ENCODE data around the gene UBA7. TPM values are rescaled to one million over a fixed set of nuclear protein-coding genes. Genes with fewer than 3 reads are reported as not detected.

The UBA7 gene
- total and polyA plus RNA-seq, 2 of the 8 experiments (the other 6 are each of a cell fraction or from before 2014, with no cell fraction given) = 0.34 to 0.65 TPM

DNA sequence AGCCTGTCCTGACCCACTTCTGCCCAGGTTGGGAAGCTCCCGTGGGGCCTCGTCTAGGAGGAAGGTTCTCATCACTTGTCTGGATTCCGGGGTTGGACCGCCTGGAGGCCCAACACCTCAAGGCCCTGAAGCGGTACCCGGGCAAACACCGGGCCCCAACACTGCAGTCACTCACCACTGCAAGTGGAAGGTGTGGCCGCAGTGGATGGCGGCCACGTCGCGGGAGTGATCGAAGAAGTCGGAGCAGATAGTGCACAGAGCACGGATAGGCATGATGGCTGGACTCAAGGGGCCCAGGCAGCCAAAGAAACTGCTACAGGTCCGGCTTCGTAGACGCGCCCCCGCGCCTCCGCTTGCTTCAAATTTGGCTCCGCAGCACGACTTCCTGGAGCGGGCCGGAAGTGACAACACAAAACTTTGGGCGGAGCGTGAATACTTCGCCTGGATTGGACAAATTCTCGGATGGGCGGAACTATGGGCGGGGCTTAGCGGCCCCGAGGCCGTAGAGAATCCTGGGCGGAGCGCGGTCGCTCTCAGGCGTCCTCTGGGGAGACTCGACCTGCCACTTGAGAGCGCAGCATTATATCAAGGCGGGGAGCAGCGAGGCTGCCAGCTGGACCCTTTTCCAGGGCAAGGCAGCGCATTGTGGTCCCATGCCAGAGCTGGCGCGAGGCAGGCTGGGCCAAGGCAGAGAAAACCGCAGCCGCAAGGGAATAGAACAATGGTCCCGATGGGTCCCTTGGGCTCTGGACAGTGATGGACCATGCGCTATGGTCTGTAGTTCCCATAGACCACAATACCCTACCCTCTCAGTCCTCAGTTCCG lies 42.6 kb upstream of the UBA7 start, which contains the start of gene TRAIP:
Gene TRAIP (minus strand): TSS at position 384 of the 825 bp plus-strand sequence. CDS start 111 bp downstream, at position 273.
- Histone ChIP-seq H3K9me3 (ENCODE audit: insufficient read depth in 2 of 2, low read depth in 1 of 2, low read length in 1 of 2) (no peaks in the 10 kb centered on the region), H2BK120ac (replicated peaks; ENCODE audit: low read depth, low read length) (no peak within 1 kb of the TSS), H3K9ac (replicated peaks in 1 of 4; ENCODE audit: extremely low read depth in 1 of 4, low read depth in 3 of 4, low read length in 3 of 4) (peak within 1 kb of the TSS; percentile 70 to 89 (median 76)), H4K20me1 (replicated peaks in 1 of 2; ENCODE audit: control insufficient read depth in 1 of 2, insufficient read depth in 2 of 2, low read length in 2 of 2) (peaks cover 0 to 4% of the 10 kb centered on the region in 2 experiments), H3K36me3 (ENCODE audit: control insufficient read depth in 2 of 4, insufficient read depth in 4 of 4, low read length in 3 of 4) (peaks cover 7 to 17% (median 11%) of the 10 kb centered on the region in 4 experiments; a peak in 5 of 8 replicates), H4K8ac (ENCODE audit: extremely low read depth, insufficient read depth, low read length) (peak within 1 kb of the TSS; percentile 88), H3K23ac (ENCODE audit: insufficient read length) (no peak within 1 kb of the TSS), H3K4me1 (replicated peaks in 1 of 4; ENCODE audit: control insufficient read depth in 3 of 4, insufficient read depth in 4 of 4, low read length in 3 of 4) (peaks cover 0 to 7% (median 4%) of the 10 kb centered on the region in 4 experiments; a peak in 6 of 7 replicates), H3K56ac (replicated peaks; ENCODE audit: insufficient read length, low read depth, low read length) (no peak within 1 kb of the TSS), H4K91ac (replicated peaks; ENCODE audit: insufficient read length, low read length) (peak within 1 kb of the TSS; percentile 78), H3K23me2 (ENCODE audit: low read depth, low read length) (peaks cover 6% of the 10 kb centered on the region), H3K14ac (ENCODE audit: insufficient read length) (peak within 1 kb of the TSS; percentile 98), H3K27me3 (replicated peaks in 1 of 4; ENCODE audit: control insufficient read depth in 3 of 4, extremely low read depth in 1 of 4, insufficient read depth in 3 of 4, low read length in 3 of 4) (no peaks in the 10 kb centered on the region), H4K5ac (ENCODE audit: insufficient read length, low read depth, low read length) (peak within 1 kb of the TSS; percentile 85), H3K79me2 (ENCODE audit: control insufficient read depth in 1 of 2, insufficient read depth in 2 of 2, low read length in 2 of 2) (peaks cover 2 to 14% of the 10 kb centered on the region in 2 experiments; a peak in 3 of 4 replicates), H2AFZ (ENCODE audit: low read length) (peak within 1 kb of the TSS; percentile 81), H2BK12ac (ENCODE audit: low read depth, low read length) (no peak within 1 kb of the TSS), H2BK15ac (ENCODE audit: low read length) (no peak within 1 kb of the TSS), H3K27ac (ENCODE audit: low read depth, low read length) (peak within 1 kb of the TSS; percentile 13; the same call in 1 of the 2 replicates), H3K79me1 (ENCODE audit: low read depth, low read length) (peaks cover 3% of the 10 kb centered on the region; the same call in 1 of the 2 replicates), H3K4me3 (ENCODE audit: extremely low read depth in 1 of 4, insufficient read depth in 2 of 4, low read depth in 3 of 4, low read length in 4 of 4) (peak within 1 kb of the TSS; percentile 79 to 96 (median 84)), H2AK5ac (ENCODE audit: low read depth, low read length) (no peak within 1 kb of the TSS), H2BK20ac (ENCODE audit: low read length) (no peak within 1 kb of the TSS), H3K4me2 (ENCODE audit: insufficient read depth in 1 of 2, low read depth in 2 of 2, low read length in 2 of 2) (peak within 1 kb of the TSS; percentile 90 to 93), H3K4ac (replicated peaks; ENCODE audit: insufficient read length, low read depth, low read length) (no peak within 1 kb of the TSS), H2BK5ac (ENCODE audit: low read depth, low read length) (peak within 1 kb of the TSS; percentile 48; the same call in 1 of the 2 replicates), H3K18ac (ENCODE audit: extremely low read depth, low read length) (peak within 1 kb of the TSS; percentile 92)
- FAIRE-seq (peak; percentile 97), DNase-seq (ENCODE audit: low read depth in 1 of 2, low spot score in 2 of 2) (peak; percentile 83 to 99)
- ChIA-PET CTCF (ENCODE audit: partially characterized antibody) (interaction anchor here (0.7 to 6.1 kb wide), 8 partner anchors 12 to 156 kb away, joined by 3 to 55 read pairs (median 4); partner anchors contain the start of gene MON1A), POLR2A (ENCODE audit: partially characterized antibody) (interaction anchor here (0.7 to 6.4 kb wide), 14 partner anchors 8 to 136 kb away, joined by 3 to 33 read pairs (median 4); partner anchors contain the start of gene CAMKV)
- 9% methylated on average over 46 of the region's 52 CpGs; no CpG with 5 or more reads in 1 of the 2 experiments for WGBS, 2 experiments (ENCODE audit: extremely low coverage in 1 of 2, insufficient coverage in 1 of 2, insufficient read length in 1 of 2, insufficient replicate concordance in 2 of 2, low coverage in 1 of 2, low lambda C conversion rate in 2 of 2, missing lambda C conversion rate in 1 of 2)
- TF ChIP-seq, protein P1, sequence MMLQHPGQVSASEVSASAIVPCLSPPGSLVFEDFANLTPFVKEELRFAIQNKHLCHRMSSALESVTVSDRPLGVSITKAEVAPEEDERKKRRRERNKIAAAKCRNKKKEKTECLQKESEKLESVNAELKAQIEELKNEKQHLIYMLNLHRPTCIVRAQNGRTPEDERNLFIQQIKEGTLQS (IDR thresholded peaks at IDR 0.05; ENCODE audit: insufficient read depth, low read depth, low read length) = no peak
- TF ChIP-seq CEBPB (IDR thresholded peaks at IDR 0.05; ENCODE audit: low read depth, low read length) = no peak
- no peak for TF ChIP-seq RNF2 (IDR thresholded peaks at IDR 0.05; ENCODE audit: borderline replicate concordance, low read depth, low read length, missing control alignments, poor library complexity, severe bottlenecking)
- TF ChIP-seq SIN3A (conservative IDR thresholded peaks at IDR 0.05 in 1 of 2, IDR thresholded peaks at IDR 0.05 in 1 of 2; ENCODE audit: low read depth in 1 of 2, low read length in 2 of 2) = peak in 1 of 2 experiments; percentile 69; a peak in 1 of 4 replicates
- 0 out of 2 replicates have a peak, but pooled peaks have one; percentile 21 for TF ChIP-seq GTF2F1 (IDR thresholded peaks at IDR 0.05; ENCODE audit: borderline replicate concordance, low read depth, low read length)
- TF ChIP-seq HDAC6 (IDR thresholded peaks at IDR 0.05; ENCODE audit: low read depth, low read length) = no peak
- peak; percentile 58; the same call in 1 of the 2 replicates for TF ChIP-seq CHD2 (IDR thresholded peaks at IDR 0.05; ENCODE audit: low read length)
- peak; percentile 85 for TF ChIP-seq PHF8 (conservative IDR thresholded peaks at IDR 0.05; ENCODE audit: low read depth, low read length)
- no peak for TF ChIP-seq NRF1 (IDR thresholded peaks at IDR 0.05; ENCODE audit: low read depth, low read length)
